ENCODE data around the gene MRO.

- TF ChIP-seq, protein P1, sequence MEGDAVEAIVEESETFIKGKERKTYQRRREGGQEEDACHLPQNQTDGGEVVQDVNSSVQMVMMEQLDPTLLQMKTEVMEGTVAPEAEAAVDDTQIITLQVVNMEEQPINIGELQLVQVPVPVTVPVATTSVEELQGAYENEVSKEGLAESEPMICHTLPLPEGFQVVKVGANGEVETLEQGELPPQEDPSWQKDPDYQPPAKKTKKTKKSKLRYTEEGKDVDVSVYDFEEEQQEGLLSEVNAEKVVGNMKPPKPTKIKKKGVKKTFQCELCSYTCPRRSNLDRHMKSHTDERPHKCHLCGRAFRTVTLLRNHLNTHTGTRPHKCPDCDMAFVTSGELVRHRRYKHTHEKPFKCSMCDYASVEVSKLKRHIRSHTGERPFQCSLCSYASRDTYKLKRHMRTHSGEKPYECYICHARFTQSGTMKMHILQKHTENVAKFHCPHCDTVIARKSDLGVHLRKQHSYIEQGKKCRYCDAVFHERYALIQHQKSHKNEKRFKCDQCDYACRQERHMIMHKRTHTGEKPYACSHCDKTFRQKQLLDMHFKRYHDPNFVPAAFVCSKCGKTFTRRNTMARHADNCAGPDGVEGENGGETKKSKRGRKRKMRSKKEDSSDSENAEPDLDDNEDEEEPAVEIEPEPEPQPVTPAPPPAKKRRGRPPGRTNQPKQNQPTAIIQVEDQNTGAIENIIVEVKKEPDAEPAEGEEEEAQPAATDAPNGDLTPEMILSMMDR (IDR thresholded peaks at IDR 0.05; ENCODE audit: low read depth, low read length, poor library complexity, severe bottlenecking): no peak
- TF ChIP-seq EZH2phosphoT487 (IDR thresholded peaks at IDR 0.05; ENCODE audit: borderline replicate concordance, low read length): no peak
These were observed 30.7 kb upstream of the MRO start for GRCh38 chr18:50850307-50851065.
